Measurements from ENCODE around the gene ABHD14A.

ABHD14A gene

DNA sequence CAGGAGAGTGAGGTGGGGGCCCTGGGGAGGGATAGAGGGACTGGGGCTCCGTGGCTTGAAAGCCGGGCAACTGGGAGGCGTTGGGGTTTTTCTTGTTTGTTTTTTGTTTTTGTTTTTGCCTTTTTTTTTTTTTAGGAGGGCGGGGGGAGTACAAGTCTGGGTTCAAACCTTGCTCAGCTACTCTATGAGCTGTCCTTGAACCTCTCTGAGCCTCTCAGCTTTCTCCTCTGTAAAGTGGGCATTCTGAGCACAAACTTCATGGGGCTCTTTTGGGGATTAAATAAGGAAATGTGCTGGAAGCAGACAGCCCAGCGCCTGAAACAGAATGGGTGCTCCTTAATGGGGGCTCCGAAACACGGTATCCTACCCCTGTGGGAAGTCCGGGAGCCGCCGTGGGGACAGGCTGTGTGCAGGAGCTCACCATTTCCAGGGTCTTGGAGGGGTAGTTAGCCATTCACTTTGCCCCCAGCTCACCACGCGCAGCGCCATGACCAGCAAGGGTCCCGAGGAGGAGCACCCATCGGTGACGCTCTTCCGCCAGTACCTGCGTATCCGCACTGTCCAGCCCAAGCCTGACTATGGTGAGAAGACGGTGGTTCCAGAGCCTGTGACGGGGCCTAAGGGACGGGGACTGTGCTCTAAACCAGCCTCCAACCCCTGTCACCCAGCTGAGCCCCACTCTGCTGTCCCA lies 8.9 kb downstream of the ABHD14A start:
- peaks cover 5% of the 10 kb centered on the region for H3K4me1 ChIP-seq (ENCODE audit: insufficient read depth, poor library complexity, severe bottlenecking)

DNA sequence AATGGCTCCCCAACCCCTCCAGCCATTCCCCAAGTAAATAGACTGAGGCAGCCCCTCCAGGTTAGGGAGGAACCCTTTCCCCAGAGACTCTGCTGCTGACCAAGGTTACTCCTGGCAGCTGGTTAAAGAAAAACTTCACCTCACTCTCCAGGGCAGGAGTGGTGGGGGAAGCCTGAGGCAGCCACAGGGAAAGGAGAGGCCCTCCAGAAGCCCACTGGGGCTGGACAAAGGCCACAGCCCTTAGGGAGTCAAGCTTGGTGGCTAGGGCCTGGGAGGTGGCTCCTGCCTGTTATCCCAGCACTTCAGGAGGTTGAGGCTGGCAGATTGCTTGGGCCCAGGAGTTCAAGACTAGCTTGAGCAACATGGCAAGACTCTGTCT lies 9.4 kb downstream of the ABHD14A start:
- Histone ChIP-seq H3K36me3 (ENCODE audit: low read depth) (no peaks in the 10 kb centered on the region), H3K27ac (ENCODE audit: poor library complexity, severe bottlenecking) (peak overlapping the region; percentile 84)

More for the DNA sequence above, 8.9 kb downstream of the ABHD14A start:
- no peak for ATAC-seq (ENCODE audit: low read depth)
- Histone ChIP-seq H3K27ac (ENCODE audit: poor library complexity, severe bottlenecking) (peak overlapping the region; percentile 84), H3K4me3 (ENCODE audit: severe bottlenecking) (peak overlapping the region; percentile 37), H3K9me3 (ENCODE audit: severe bottlenecking) (no peaks in the 10 kb centered on the region), H3K36me3 (ENCODE audit: low read depth) (no peaks in the 10 kb centered on the region), H3K27me3 (ENCODE audit: insufficient read depth, poor library complexity, severe bottlenecking) (no peaks in the 10 kb centered on the region)
- TF ChIP-seq, protein P1, sequence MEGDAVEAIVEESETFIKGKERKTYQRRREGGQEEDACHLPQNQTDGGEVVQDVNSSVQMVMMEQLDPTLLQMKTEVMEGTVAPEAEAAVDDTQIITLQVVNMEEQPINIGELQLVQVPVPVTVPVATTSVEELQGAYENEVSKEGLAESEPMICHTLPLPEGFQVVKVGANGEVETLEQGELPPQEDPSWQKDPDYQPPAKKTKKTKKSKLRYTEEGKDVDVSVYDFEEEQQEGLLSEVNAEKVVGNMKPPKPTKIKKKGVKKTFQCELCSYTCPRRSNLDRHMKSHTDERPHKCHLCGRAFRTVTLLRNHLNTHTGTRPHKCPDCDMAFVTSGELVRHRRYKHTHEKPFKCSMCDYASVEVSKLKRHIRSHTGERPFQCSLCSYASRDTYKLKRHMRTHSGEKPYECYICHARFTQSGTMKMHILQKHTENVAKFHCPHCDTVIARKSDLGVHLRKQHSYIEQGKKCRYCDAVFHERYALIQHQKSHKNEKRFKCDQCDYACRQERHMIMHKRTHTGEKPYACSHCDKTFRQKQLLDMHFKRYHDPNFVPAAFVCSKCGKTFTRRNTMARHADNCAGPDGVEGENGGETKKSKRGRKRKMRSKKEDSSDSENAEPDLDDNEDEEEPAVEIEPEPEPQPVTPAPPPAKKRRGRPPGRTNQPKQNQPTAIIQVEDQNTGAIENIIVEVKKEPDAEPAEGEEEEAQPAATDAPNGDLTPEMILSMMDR (IDR thresholded peaks at IDR 0.05; ENCODE audit: poor library complexity, severe bottlenecking): no peak
- DNase-seq (ENCODE audit: low spot score): no peak

DNA sequence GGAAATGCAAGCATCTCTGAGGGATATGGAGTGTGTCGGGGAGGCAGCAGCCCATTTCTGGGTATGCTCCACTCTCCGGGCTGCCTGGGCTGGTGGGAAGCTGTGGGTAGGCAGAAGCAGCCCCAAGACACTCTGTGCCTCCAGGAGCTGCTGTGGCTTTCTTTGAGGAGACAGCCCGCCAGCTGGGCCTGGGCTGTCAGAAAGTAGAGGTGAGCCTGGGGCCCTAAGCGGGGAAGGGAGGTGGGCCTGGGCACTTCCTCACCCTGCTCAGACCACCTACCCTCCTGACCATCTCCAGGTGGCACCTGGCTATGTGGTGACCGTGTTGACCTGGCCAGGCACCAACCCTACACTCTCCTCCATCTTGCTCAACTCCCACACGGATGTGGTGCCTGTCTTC lies 10.2 kb downstream of the ABHD14A start:
- peaks cover 5% of the 10 kb centered on the region for H3K4me1 ChIP-seq (ENCODE audit: insufficient read depth, poor library complexity, severe bottlenecking)
- H3K27ac ChIP-seq (ENCODE audit: poor library complexity, severe bottlenecking): no peak overlapping the region
- DNase-seq (ENCODE audit: low spot score) (no peak), ATAC-seq (ENCODE audit: low read depth) (no peak)
- H3K27me3 ChIP-seq (ENCODE audit: insufficient read depth, poor library complexity, severe bottlenecking): no peaks in the 10 kb centered on the region
- TF ChIP-seq, protein P1 (IDR thresholded peaks at IDR 0.05; ENCODE audit: poor library complexity, severe bottlenecking): no peak
- H3K9me3 ChIP-seq (ENCODE audit: severe bottlenecking): no peaks in the 10 kb centered on the region
- H3K4me3 ChIP-seq (ENCODE audit: severe bottlenecking): no peak overlapping the region
- no peaks in the 10 kb centered on the region for H3K36me3 ChIP-seq (ENCODE audit: low read depth)

More for the DNA sequence above, 9.4 kb downstream of the ABHD14A start:
- no peaks in the 10 kb centered on the region for H3K9me3 ChIP-seq (ENCODE audit: severe bottlenecking)
- DNase-seq (ENCODE audit: low spot score) (no peak), ATAC-seq (ENCODE audit: low read depth) (no peak)
- no peaks in the 10 kb centered on the region for H3K27me3 ChIP-seq (ENCODE audit: insufficient read depth, poor library complexity, severe bottlenecking)
- peaks cover 5% of the 10 kb centered on the region for H3K4me1 ChIP-seq (ENCODE audit: insufficient read depth, poor library complexity, severe bottlenecking)
- TF ChIP-seq, protein P1 (IDR thresholded peaks at IDR 0.05; ENCODE audit: poor library complexity, severe bottlenecking): no peak
- no peak overlapping the region for H3K4me3 ChIP-seq (ENCODE audit: severe bottlenecking)

DNA sequence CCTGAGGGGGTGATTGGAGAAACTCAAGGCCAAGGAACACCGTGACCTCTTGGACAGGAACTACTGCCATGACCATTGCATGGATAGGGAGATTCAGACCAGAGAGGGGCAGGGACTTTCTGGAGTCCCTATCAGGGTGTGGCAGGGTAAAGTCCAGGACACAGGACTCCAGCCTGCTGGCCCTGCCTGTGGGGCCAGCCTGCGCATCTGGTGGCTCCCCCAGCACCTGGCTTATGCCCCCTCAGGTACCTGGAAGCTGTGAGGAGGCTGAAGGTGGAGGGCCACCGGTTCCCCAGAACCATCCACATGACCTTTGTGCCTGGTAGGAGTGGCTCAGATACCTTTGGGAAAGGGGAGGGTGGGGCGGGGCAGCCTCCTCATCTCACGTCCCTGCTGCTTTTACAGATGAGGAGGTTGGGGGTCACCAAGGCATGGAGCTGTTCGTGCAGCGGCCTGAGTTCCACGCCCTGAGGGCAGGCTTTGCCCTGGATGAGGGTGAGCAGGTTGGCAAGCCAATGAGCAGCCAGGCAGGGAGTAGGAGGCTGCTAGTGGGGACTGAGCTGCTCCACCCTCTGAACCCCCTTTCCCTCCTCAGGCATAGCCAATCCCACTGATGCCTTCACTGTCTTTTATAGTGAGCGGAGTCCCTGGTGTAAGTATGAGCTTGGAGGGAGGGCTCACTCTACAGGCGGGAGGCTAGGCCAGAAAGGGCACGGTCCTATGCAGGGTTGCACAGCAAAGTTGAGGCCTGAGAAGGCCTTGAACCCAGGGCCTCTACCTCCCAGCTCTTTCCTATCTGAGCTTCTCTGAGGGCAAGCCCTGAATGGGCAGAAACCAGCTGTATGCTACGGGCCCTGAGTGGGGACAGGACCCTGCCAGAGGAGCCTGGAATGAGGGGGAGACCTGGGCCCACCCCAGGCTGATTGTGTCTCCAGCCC lies 11.4 kb downstream of the ABHD14A start:
- ATAC-seq (ENCODE audit: low read depth): no peak
- Histone ChIP-seq H3K27ac (ENCODE audit: poor library complexity, severe bottlenecking) (no peak overlapping the region), H3K27me3 (ENCODE audit: insufficient read depth, poor library complexity, severe bottlenecking) (no peaks in the 10 kb centered on the region), H3K4me1 (ENCODE audit: insufficient read depth, poor library complexity, severe bottlenecking) (peaks cover 5% of the 10 kb centered on the region), H3K4me3 (ENCODE audit: severe bottlenecking) (no peak overlapping the region), H3K36me3 (ENCODE audit: low read depth) (peaks cover 2% of the 10 kb centered on the region; the same call in 1 of the 2 replicates), H3K9me3 (ENCODE audit: severe bottlenecking) (no peaks in the 10 kb centered on the region)
- TF ChIP-seq, protein P1 (IDR thresholded peaks at IDR 0.05; ENCODE audit: poor library complexity, severe bottlenecking): no peak
- DNase-seq (ENCODE audit: low spot score): no peak
